GM12873 (cell line): ENCODE data around the gene LTN1.

Source experiments
- CTCF ChIP-seq: IDR thresholded peaks from 2 replicates; pipeline ENCODE4 v1.5.1; 2012; ENCODE audit warnings: low read depth, mild to moderate bottlenecking, moderate library complexity, low read length, control low read depth; ENCODE audit not compliant: insufficient read depth; ENCODE audit errors: missing control alignments

LTN1 gene

GRCh38 chr21:28923439-28923975, 69.2 kb downstream of the LTN1 start:
- TF ChIP-seq CTCF: no peak

- TF ChIP-seq CTCF: no peak
These were observed 70.3 kb downstream of the LTN1 start for GRCh38 chr21:28922368-28922767.

- TF ChIP-seq CTCF: no peak
These were observed 76.4 kb downstream of the LTN1 start for GRCh38 chr21:28916150-28916893.

- TF ChIP-seq CTCF: no peak
These were observed 79.6 kb downstream of the LTN1 start for GRCh38 chr21:28913071-28913470.

GRCh38 chr21:28910280-28910887, 82.3 kb downstream of the LTN1 start:
- TF ChIP-seq CTCF: no peak

GRCh38 chr21:28908351-28908750, 84.3 kb downstream of the LTN1 start:
- no peak for TF ChIP-seq CTCF

GRCh38 chr21:28906841-28907240, 85.8 kb downstream of the LTN1 start:
- TF ChIP-seq CTCF: no peak
